IPS DF 6.9 (cell line): ENCODE results near the gene SLC7A6.

ENCODE experiments used
- DNase-seq: peaks from one replicate; pipeline ENCODE4 v3.0.0-alpha.2; 2013; ENCODE audit warnings: low read depth, low spot score
- H3K27ac ChIP-seq: one replicate; pipeline ENCODE4 v1.5.1; 2013; ENCODE audit warnings: low read length, control low read depth
- H3K27me3 ChIP-seq: 2 replicates; pipeline ENCODE4 v1.6.1; 2013; ENCODE audit warnings: mild to moderate bottlenecking, low read length; ENCODE audit not compliant: control insufficient read depth, insufficient read depth
- H3K36me3 ChIP-seq: 2 replicates; pipeline ENCODE4 v1.6.1; 2013; ENCODE audit warnings: low read length; ENCODE audit not compliant: control insufficient read depth, insufficient read depth
- H3K4me1 ChIP-seq: 2 replicates; pipeline ENCODE4 v1.6.1; 2013; ENCODE audit warnings: low read length; ENCODE audit not compliant: control insufficient read depth, insufficient read depth
- H3K4me3 ChIP-seq: 2 replicates; pipeline ENCODE4 v1.5.1; 2013; ENCODE audit warnings: mild to moderate bottlenecking, low read length
- H3K9me3 ChIP-seq: 2 replicates; pipeline ENCODE4 v1.6.1; 2013; ENCODE audit warnings: low read length, inconsistent platforms; ENCODE audit not compliant: control insufficient read depth, insufficient read depth
- WGBS: extraction: QIAGEN DNeasy Blood & Tissue Kit; methylation state at CpG from one replicate; pipeline ENCODE4 v1.1.7; 2013; ENCODE audit warnings: mixed read lengths, missing lambda C conversion rate; ENCODE audit not compliant: insufficient read length, insufficient coverage; 5-methylcytosine and 5-hydroxymethylcytosine counted together

Gene SLC7A6

GRCh38 chr16:68290450-68290849, 26.1 kb downstream of the SLC7A6 start:
- DNase-seq, result no peak
- WGBS, result no CpG with 5 or more reads among the region's 6 CpGs
- Histone ChIP-seq H3K4me3 (no peak overlapping the region), H3K27ac (no peak overlapping the region), H3K27me3 (no peaks in the 10 kb centered on the region), H3K36me3 (peaks cover 13% of the 10 kb centered on the region; the same call in 1 of the 2 replicates), H3K4me1 (no peaks in the 10 kb centered on the region), H3K9me3 (no peaks in the 10 kb centered on the region)

- DNase-seq, result no peak
- Histone ChIP-seq H3K27ac (no peak overlapping the region), H3K4me3 (no peak overlapping the region), H3K4me1 (no peaks in the 10 kb centered on the region), H3K27me3 (no peaks in the 10 kb centered on the region), H3K36me3 (peaks cover 14% of the 10 kb centered on the region; the same call in 1 of the 2 replicates), H3K9me3 (no peaks in the 10 kb centered on the region)
- WGBS, result no CpG with 5 or more reads among the region's 4 CpGs
Measured at GRCh38 chr16:68291227-68291626, 26.9 kb downstream of the SLC7A6 start.

- DNase-seq, result no peak
- no peaks in the 10 kb centered on the region for H3K9me3 ChIP-seq
- peaks cover 18% of the 10 kb centered on the region; the same call in 1 of the 2 replicates for H3K36me3 ChIP-seq
- no peaks in the 10 kb centered on the region for H3K27me3 ChIP-seq
- H3K27ac ChIP-seq, result no peak overlapping the region
- H3K4me3 ChIP-seq, result no peak overlapping the region
- no peaks in the 10 kb centered on the region for H3K4me1 ChIP-seq
- no CpG with 5 or more reads among the region's 5 CpGs for WGBS
Measured at GRCh38 chr16:68292425-68292824, 28.1 kb downstream of the SLC7A6 start.

GRCh38 chr16:68296291-68296690, 32.0 kb downstream of the SLC7A6 start:
- no CpG with 5 or more reads among the region's 12 CpGs for WGBS

GRCh38 chr16:68296693-68297092, 32.4 kb downstream of the SLC7A6 start:
- peaks cover 29% of the 10 kb centered on the region for H3K36me3 ChIP-seq
- H3K4me1 ChIP-seq, result no peaks in the 10 kb centered on the region
- no peaks in the 10 kb centered on the region for H3K9me3 ChIP-seq
- no peaks in the 10 kb centered on the region for H3K27me3 ChIP-seq
- no peak overlapping the region for H3K4me3 ChIP-seq
- no peak for DNase-seq
- no peak overlapping the region for H3K27ac ChIP-seq
- no CpG with 5 or more reads among the region's 6 CpGs for WGBS

More at GRCh38 chr16:68296291-68296690, 32.0 kb downstream of the SLC7A6 start:
- H3K36me3 ChIP-seq, result peaks cover 33% of the 10 kb centered on the region
- H3K27me3 ChIP-seq, result no peaks in the 10 kb centered on the region
- H3K27ac ChIP-seq, result no peak overlapping the region
- no peaks in the 10 kb centered on the region for H3K4me1 ChIP-seq
- H3K4me3 ChIP-seq, result no peak overlapping the region
- H3K9me3 ChIP-seq, result no peaks in the 10 kb centered on the region
- DNase-seq, result no peak

GRCh38 chr16:68297908-68298307, 33.6 kb downstream of the SLC7A6 start:
- WGBS, result no CpG with 5 or more reads among the region's 3 CpGs
- H3K9me3 ChIP-seq, result no peaks in the 10 kb centered on the region
- no peaks in the 10 kb centered on the region for H3K4me1 ChIP-seq
- no peaks in the 10 kb centered on the region for H3K27me3 ChIP-seq
- no peak for DNase-seq
- H3K36me3 ChIP-seq, result peaks cover 37% of the 10 kb centered on the region
- no peak overlapping the region for H3K27ac ChIP-seq
- no peak overlapping the region for H3K4me3 ChIP-seq

- Histone ChIP-seq H3K4me3 (no peak overlapping the region), H3K27ac (no peak overlapping the region), H3K4me1 (no peaks in the 10 kb centered on the region), H3K9me3 (no peaks in the 10 kb centered on the region), H3K27me3 (no peaks in the 10 kb centered on the region), H3K36me3 (peaks cover 37% of the 10 kb centered on the region)
- DNase-seq, result no peak
- no CpG with 5 or more reads among the region's 3 CpGs for WGBS
Measured at GRCh38 chr16:68298312-68298711, 34.0 kb downstream of the SLC7A6 start.

- peaks cover 40% of the 10 kb centered on the region for H3K36me3 ChIP-seq
- no peak for DNase-seq
- no peaks in the 10 kb centered on the region for H3K27me3 ChIP-seq
- no peaks in the 10 kb centered on the region for H3K4me1 ChIP-seq
- no CpG with 5 or more reads among the region's 5 CpGs for WGBS
- H3K27ac ChIP-seq, result no peak overlapping the region
- no peaks in the 10 kb centered on the region for H3K9me3 ChIP-seq
- H3K4me3 ChIP-seq, result no peak overlapping the region
Measured at GRCh38 chr16:68298907-68299561, 34.7 kb downstream of the SLC7A6 start.

GRCh38 chr16:68299571-68300453, 35.5 kb downstream of the SLC7A6 start:
- Histone ChIP-seq H3K36me3 (peaks cover 40% of the 10 kb centered on the region), H3K9me3 (no peaks in the 10 kb centered on the region)

GRCh38 chr16:68300734-68301459, 36.6 kb downstream of the SLC7A6 start:
- Histone ChIP-seq H3K27me3 (no peaks in the 10 kb centered on the region), H3K9me3 (no peaks in the 10 kb centered on the region), H3K27ac (no peak overlapping the region), H3K36me3 (peaks cover 40% of the 10 kb centered on the region), H3K4me3 (no peak overlapping the region), H3K4me1 (no peaks in the 10 kb centered on the region)
- no peak for DNase-seq
- no CpG with 5 or more reads among the region's 7 CpGs for WGBS

More at GRCh38 chr16:68299571-68300453, 35.5 kb downstream of the SLC7A6 start:
- H3K4me1 ChIP-seq, result no peaks in the 10 kb centered on the region
- H3K27me3 ChIP-seq, result no peaks in the 10 kb centered on the region
- no CpG with 5 or more reads among the region's 11 CpGs for WGBS
- H3K4me3 ChIP-seq, result no peak overlapping the region
- no peak for DNase-seq
- no peak overlapping the region for H3K27ac ChIP-seq
